Heart right ventricle (tissue), 16 donors: ENCODE results near the gene FOXC1. TPM values are rescaled to one million over a fixed set of nuclear protein-coding genes. Genes with fewer than 3 reads are reported as not detected.

ENCODE experiments used
- ATAC-seq, 8 donors: fragments of 200-7000 bp; cut with Tn5 transposase; one replicate each; pipeline ENCODE4 v1.9.1; 2020; ENCODE audit warnings: mild to moderate bottlenecking in 8 of 8, moderate library complexity in 8 of 8, moderate number of reproducible peaks in 1 of 8
- DNase-seq, 2 donors: peaks; one replicate each; pipeline ENCODE4 v3.0.0-alpha.2; 2020
- H3K27ac ChIP-seq, 10 donors: fragments of 200-600 bp; sonication (generic) in 2 of 10; one replicate each; pipeline versions ENCODE4 v1.5.0 to v1.8.0; 2020 to 2022; ENCODE audit warnings: mild to moderate bottlenecking in 3 of 10
- H3K27me3 ChIP-seq, 7 donors: fragments of 200-600 bp; one replicate each; pipeline ENCODE4 v1.8.0; 2021 to 2022; ENCODE audit warnings: mild to moderate bottlenecking in 2 of 7
- H3K36me3 ChIP-seq, 9 donors: fragments of 200-600 bp; sonication (generic) in 1 of 9; one replicate each; pipeline versions ENCODE4 v1.5.0 to v1.8.0; 2020 to 2022; ENCODE audit warnings: mild to moderate bottlenecking in 2 of 9
- H3K4me1 ChIP-seq, 9 donors: fragments of 200-600 bp; sonication (generic) in 1 of 9; one replicate each; pipeline versions ENCODE4 v1.5.0 to v1.8.0; 2020 to 2022; ENCODE audit warnings: mild to moderate bottlenecking in 4 of 9
- H3K4me3 ChIP-seq, 10 donors: fragments of 200-600 bp; sonication (generic) in 2 of 10; one replicate each; pipeline versions ENCODE4 v1.5.0 to v1.8.0; 2020 to 2022; ENCODE audit warnings: mild to moderate bottlenecking in 7 of 10, moderate library complexity in 2 of 10
- H3K9me3 ChIP-seq, 11 donors: fragments of 200-600 bp in 10 of 11; sonication (generic) in 2 of 11; one replicate each; pipeline versions ENCODE4 v1.5.0 to v1.8.0; 2013 to 2022; ENCODE audit warnings: mild to moderate bottlenecking in 2 of 11, control low read depth in 1 of 11, moderate library complexity in 1 of 11
- CTCF ChIP-seq, 9 donors: fragments of 200-600 bp; sonication (generic) in 2 of 9; IDR thresholded peaks; one replicate each; pipeline versions ENCODE4 v1.5.0 to v1.8.0; 2021 to 2022; ENCODE audit warnings: antibody characterized with exemption in 9 of 9, mild to moderate bottlenecking in 5 of 9, moderate library complexity in 1 of 9
- WGBS, 2 donors: extraction: QIAGEN DNeasy Blood & Tissue Kit; methylation state at CpG; one replicate each; pipeline ENCODE4 v1.1.7; 2013; ENCODE audit warnings: inconsistent platforms in 1 of 2; 5-methylcytosine and 5-hydroxymethylcytosine counted together
- intact Hi-C, 10 donors: fragments of 100-400 bp; cut with DNase I; formaldehyde crosslinking; loops; one replicate each; pipeline versions ENCODE4 v1.11.1 to v1.14.2; 2022
- polyA plus RNA-seq, 2 donors: library from polyadenylated mRNA; stranded (reverse); fragments of 200-250 nt; gene quantifications; one replicate each; pipeline ENCODE4 v1.2.3, GENCODE V29; 2013
- total RNA-seq, 10 donors: library from RNA; stranded (reverse); fragmentation: NEBNext Ultra II Directional in 3 of 10; extraction: Animal tissue kit (Norgen Biotek cat#: 25700) in 3 of 10; gene quantifications; one replicate each; pipeline versions ENCODE4 v1.2.1 to v1.2.4, GENCODE V29; 2021 to 2023
- donor health status: Arrhythmogenic right ventricular cardiomyopathy.
- donor health status: ischemic (EF 13 %, LVEDD 7.1; RV severe dilation, severe dysfunction).
- donor health status: healthy with polysubstance abuse.
- donor health status: DM: no; HTN: yes; CAD: no.
- donor health status: DM: no; HTN: no; CAD: no.
- donor health status: ischemic (EF 25% LVEDD 6.9; RV normal size, moderate dysfunction).
- donor health status: ischemic (EF 25% LVEDD 5.7; RV mildly dilated, moderate dysfunction).
- donor health status: healthy.
- donor health status: DM: yes; HTN: yes; CAD: no.
- donor health status: Ischemic cardiomyopathy.
- donor health status: ischemic (EF 35%, LVEDD 5.7; RV mildly dilated, moderate dysfunction).
- donor health status: nonischemic (EF 11% LVEDD 7.7; RV severe dilation, severe dysfunction).
- donor health status: DM: yes; HTN: yes; CAD: no.
- donor health status: PGD.
- donor health status: ischemic (EF 29% LVEDD 5.4; RV normal size, mild dysfunction).
- donor health status: nonischemic (EF 23%, LVEDD 6.1; RV moderate dilation, normal function).

The FOXC1 gene
- total and polyA plus RNA-seq, 12 donors: 2.8 to 7.4 (median 4.0) TPM

GRCh38 chr6:1626481-1626880 lies 16.8 kb downstream of the FOXC1 start:
- peak overlapping the region in 1 of 10 donors; percentile 72 for H3K4me3 ChIP-seq
- no peak overlapping the region for H3K27ac ChIP-seq
- ATAC-seq (no peak), DNase-seq (no peak)
- intact Hi-C loops: loop anchor here in 1 of 10 donors (5.0 kb wide), 1 partner anchor 56 kb away; no protein-coding TSS in a partner anchor
- no peaks in the 10 kb centered on the region for H3K36me3 ChIP-seq
- WGBS, 2 donors: 80 to 83% methylated on average over 4 of the region's 4 CpGs
- H3K27me3 ChIP-seq: peaks cover 0 to 76% (median 31%) of the 10 kb centered on the region in 7 donors
- no peak for TF ChIP-seq CTCF (IDR thresholded peaks at IDR 0.05)
- H3K4me1 ChIP-seq: peaks cover 0 to 45% (median 20%) of the 10 kb centered on the region in 9 donors
- H3K9me3 ChIP-seq: no peaks in the 10 kb centered on the region

GRCh38 chr6:1627827-1628560 lies 18.3 kb downstream of the FOXC1 start:
- no peak for TF ChIP-seq CTCF (IDR thresholded peaks at IDR 0.05)
- no peak for DNase-seq
- WGBS, 2 donors: 54 to 65% methylated on average over 10 of the region's 10 CpGs
- Histone ChIP-seq H3K4me3 (no peak overlapping the region), H3K27ac (peak overlapping the region in 1 of 10 donors; percentile 5), H3K9me3 (no peaks in the 10 kb centered on the region), H3K4me1 (peaks cover 0 to 45% (median 20%) of the 10 kb centered on the region in 9 donors), H3K27me3 (peaks cover 0 to 61% (median 26%) of the 10 kb centered on the region in 7 donors), H3K36me3 (no peaks in the 10 kb centered on the region)
- intact Hi-C loops: loop anchor here in 1 of 10 donors (5.0 kb wide), 1 partner anchor 54 kb away; no protein-coding TSS in a partner anchor
- ATAC-seq: no peak

- no peak for TF ChIP-seq CTCF (IDR thresholded peaks at IDR 0.05)
- WGBS, 2 donors: 91% methylated on average over 14 of the region's 14 CpGs
- no peak for ATAC-seq
- Histone ChIP-seq H3K36me3 (no peaks in the 10 kb centered on the region), H3K27me3 (peaks cover 0 to 48% (median 19%) of the 10 kb centered on the region in 7 donors), H3K4me1 (peaks cover 0 to 46% (median 19%) of the 10 kb centered on the region in 9 donors), H3K4me3 (no peak overlapping the region), H3K9me3 (no peaks in the 10 kb centered on the region), H3K27ac (no peak overlapping the region)
- DNase-seq: no peak
- intact Hi-C loops: loop anchor here in 1 of 10 donors (5.0 kb wide), 1 partner anchor 53 kb away; no protein-coding TSS in a partner anchor
Observed at GRCh38 chr6:1629316-1629715, 19.6 kb downstream of the FOXC1 start.

- intact Hi-C loops: no loop called here
- DNase-seq (no peak), ATAC-seq (no peak)
- H3K4me1 ChIP-seq: peaks cover 0 to 51% (median 18%) of the 10 kb centered on the region in 9 donors
- no peaks in the 10 kb centered on the region for H3K9me3 ChIP-seq
- H3K4me3 ChIP-seq: no peak overlapping the region
- WGBS, 2 donors: 91 to 97% methylated on average over 10 of the region's 10 CpGs
- H3K36me3 ChIP-seq: no peaks in the 10 kb centered on the region
- TF ChIP-seq CTCF (IDR thresholded peaks at IDR 0.05): no peak
- H3K27ac ChIP-seq: no peak overlapping the region
- H3K27me3 ChIP-seq: peaks cover 0 to 38% (median 12%) of the 10 kb centered on the region in 7 donors
Observed at GRCh38 chr6:1630212-1630770, 20.6 kb downstream of the FOXC1 start.
